H54 (cell line): Measurements from ENCODE around the gene CLIP2.
"Not testable (repeated sequence)": the region's sequence is repeated elsewhere in the genome, so short reads cannot be mapped to it uniquely, and the experiment has no call there.

Experiments used
- DNase-seq: peaks from one replicate; pipeline ENCODE4 v3.0.0; 2011; ENCODE audit warnings: low spot score, mixed read lengths; ENCODE audit not compliant: insufficient read length
- FAIRE-seq: peaks from 3 replicates; lab custom pipeline; 2011; peaks lifted over from hg19 to GRCh38; lab: Jason Lieb, UNC
- POLR2A ChIP-seq: IDR thresholded peaks from 2 replicates; pipeline ENCODE4 v1.6.1; 2011; ENCODE audit warnings: low read depth, mild to moderate bottlenecking, low read length

Gene CLIP2

GRCh38 chr7:74297516-74298233 is 8.5 kb downstream of the CLIP2 start:
- no peak for TF ChIP-seq POLR2A
- FAIRE-seq (no peak), DNase-seq (no peak)

- FAIRE-seq, result no peak
- no peak for TF ChIP-seq POLR2A
- no peak for DNase-seq
Measured at GRCh38 chr7:74299401-74299800, 10.2 kb downstream of the CLIP2 start.

- no peak for TF ChIP-seq POLR2A
- no peak for FAIRE-seq
- no peak for DNase-seq
Measured at GRCh38 chr7:74300926-74301325, 11.7 kb downstream of the CLIP2 start.

- DNase-seq (no peak), FAIRE-seq (no peak)
- TF ChIP-seq POLR2A, result no peak
Measured at GRCh38 chr7:74302745-74303221, 13.6 kb downstream of the CLIP2 start.

- no peak for FAIRE-seq
- DNase-seq, result no peak
- no peak for TF ChIP-seq POLR2A
Measured at GRCh38 chr7:74304550-74304949, 15.3 kb downstream of the CLIP2 start.

GRCh38 chr7:74306004-74306729 is 17.0 kb downstream of the CLIP2 start:
- DNase-seq, result no peak
- TF ChIP-seq POLR2A, result no peak
- FAIRE-seq, result no peak

GRCh38 chr7:74306730-74307469 is 17.7 kb downstream of the CLIP2 start:
- no peak for FAIRE-seq
- no peak for TF ChIP-seq POLR2A
- DNase-seq, result peak; percentile 53

GRCh38 chr7:74307738-74308505 is 18.7 kb downstream of the CLIP2 start:
- no peak for DNase-seq
- no peak for FAIRE-seq
- no peak for TF ChIP-seq POLR2A

GRCh38 chr7:74309181-74309580 is 20.0 kb downstream of the CLIP2 start:
- FAIRE-seq (no peak), DNase-seq (no peak)
- TF ChIP-seq POLR2A, result no peak

- TF ChIP-seq POLR2A, result no peak
- no peak for DNase-seq
- FAIRE-seq, result no peak
Measured at GRCh38 chr7:74311305-74311744, 22.1 kb downstream of the CLIP2 start.

GRCh38 chr7:74312418-74313028 is 23.3 kb downstream of the CLIP2 start:
- DNase-seq (peak; percentile 63), FAIRE-seq (no peak)
- TF ChIP-seq POLR2A, result no peak

GRCh38 chr7:74315891-74316290 is 26.7 kb downstream of the CLIP2 start:
- DNase-seq, FAIRE-seq: not testable (repeated sequence)

GRCh38 chr7:74317146-74317782 is 28.1 kb downstream of the CLIP2 start:
- no peak for FAIRE-seq
- DNase-seq, result no peak
- no peak for TF ChIP-seq POLR2A
